ENCODE data around the gene TTYH2. TPM values are rescaled to one million over a fixed set of nuclear protein-coding genes. Genes with fewer than 3 reads are reported as not detected.
"Not testable (repeated sequence)": the region's sequence is repeated elsewhere in the genome, so short reads cannot be mapped to it uniquely, and the experiment has no call there.

Gene TTYH2
- polyA plus RNA-seq, 1 donor from 2014 or later: 2.5 TPM

DNA sequence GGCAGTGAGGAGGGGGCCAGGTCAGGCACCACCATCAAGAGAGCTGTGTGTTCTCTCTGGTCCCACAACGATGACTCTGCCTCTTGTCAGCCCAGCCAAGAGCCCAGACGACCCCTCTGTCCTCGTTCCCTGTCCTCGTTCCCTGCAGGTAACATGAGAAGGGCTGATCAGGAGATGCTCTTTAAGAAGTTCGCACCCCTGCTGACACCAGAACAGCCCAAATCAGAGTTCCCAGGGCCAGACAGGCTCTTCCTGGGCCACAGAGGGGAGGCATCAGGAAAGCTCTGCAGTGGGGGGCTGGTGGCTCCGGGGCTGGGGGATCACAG lies 47.1 kb downstream of the TTYH2 start:
- TF ChIP-seq EZH2 (IDR thresholded peaks at IDR 0.05; ENCODE audit: borderline replicate concordance, insufficient read depth, low read length, poor library complexity, severe bottlenecking): no peak
- TF ChIP-seq SMC3 (conservative IDR thresholded peaks at IDR 0.05; ENCODE audit: poor library complexity): no peak
- TF ChIP-seq EP300 (conservative IDR thresholded peaks at IDR 0.05; ENCODE audit: poor library complexity, severe bottlenecking): no peak
- no peak for TF ChIP-seq POLR2AphosphoS5 (IDR thresholded peaks at IDR 0.05)
- H2AFZ ChIP-seq (ENCODE audit: low read depth, low read length): no peak overlapping the region
- no peaks in the 10 kb centered on the region for H3K27me3 ChIP-seq (ENCODE audit: insufficient read depth, low read depth, low read length)
- no peaks in the 10 kb centered on the region for H4K20me1 ChIP-seq (ENCODE audit: insufficient read depth)
- H3K9me3 ChIP-seq (ENCODE audit: low read length): no peaks in the 10 kb centered on the region
- no peak overlapping the region for H3K4me3 ChIP-seq (ENCODE audit: low read length)
- H3K9me2 ChIP-seq (ENCODE audit: insufficient read depth, low read length): no peaks in the 10 kb centered on the region
- H3K4me2 ChIP-seq (ENCODE audit: low read length): no peak overlapping the region
- no peaks in the 10 kb centered on the region for H3F3A ChIP-seq (ENCODE audit: insufficient read depth, low read length, poor library complexity, severe bottlenecking)
- no peaks in the 10 kb centered on the region for H3K36me3 ChIP-seq (ENCODE audit: insufficient read depth, low read length)
- no peaks in the 10 kb centered on the region for H3K79me2 ChIP-seq (replicated peaks; ENCODE audit: insufficient read depth, low read length)
- H3K9ac ChIP-seq (ENCODE audit: low read length): no peak overlapping the region
- no peak overlapping the region for H3K27ac ChIP-seq (ENCODE audit: low read length)

GRCh38 chr17:74262601-74263000 lies 49.2 kb downstream of the TTYH2 start:
- no peaks in the 10 kb centered on the region for H3K27me3 ChIP-seq (ENCODE audit: insufficient read depth, low read depth, low read length)
- no peak overlapping the region for H3K4me2 ChIP-seq (ENCODE audit: low read length)
- H3K79me2 ChIP-seq (replicated peaks; ENCODE audit: insufficient read depth, low read length): no peaks in the 10 kb centered on the region
- no peaks in the 10 kb centered on the region for H3K9me3 ChIP-seq (ENCODE audit: low read length)
- H3K4me3 ChIP-seq (ENCODE audit: low read length): no peak overlapping the region
- H2AFZ ChIP-seq (ENCODE audit: low read depth, low read length): no peak overlapping the region
- no peak overlapping the region for H3K9ac ChIP-seq (ENCODE audit: low read length)
- no peaks in the 10 kb centered on the region for H3K36me3 ChIP-seq (ENCODE audit: insufficient read depth, low read length)
- no peaks in the 10 kb centered on the region for H3K9me2 ChIP-seq (ENCODE audit: insufficient read depth, low read length)
- no peaks in the 10 kb centered on the region for H3F3A ChIP-seq (ENCODE audit: insufficient read depth, low read length, poor library complexity, severe bottlenecking)
- TF ChIP-seq EZH2 (IDR thresholded peaks at IDR 0.05; ENCODE audit: borderline replicate concordance, insufficient read depth, low read length, poor library complexity, severe bottlenecking) (no peak), TAF1 (IDR thresholded peaks at IDR 0.05; ENCODE audit: low read depth) (no peak), POLR2AphosphoS5 (IDR thresholded peaks at IDR 0.05) (no peak)
- TF ChIP-seq, protein P1, sequence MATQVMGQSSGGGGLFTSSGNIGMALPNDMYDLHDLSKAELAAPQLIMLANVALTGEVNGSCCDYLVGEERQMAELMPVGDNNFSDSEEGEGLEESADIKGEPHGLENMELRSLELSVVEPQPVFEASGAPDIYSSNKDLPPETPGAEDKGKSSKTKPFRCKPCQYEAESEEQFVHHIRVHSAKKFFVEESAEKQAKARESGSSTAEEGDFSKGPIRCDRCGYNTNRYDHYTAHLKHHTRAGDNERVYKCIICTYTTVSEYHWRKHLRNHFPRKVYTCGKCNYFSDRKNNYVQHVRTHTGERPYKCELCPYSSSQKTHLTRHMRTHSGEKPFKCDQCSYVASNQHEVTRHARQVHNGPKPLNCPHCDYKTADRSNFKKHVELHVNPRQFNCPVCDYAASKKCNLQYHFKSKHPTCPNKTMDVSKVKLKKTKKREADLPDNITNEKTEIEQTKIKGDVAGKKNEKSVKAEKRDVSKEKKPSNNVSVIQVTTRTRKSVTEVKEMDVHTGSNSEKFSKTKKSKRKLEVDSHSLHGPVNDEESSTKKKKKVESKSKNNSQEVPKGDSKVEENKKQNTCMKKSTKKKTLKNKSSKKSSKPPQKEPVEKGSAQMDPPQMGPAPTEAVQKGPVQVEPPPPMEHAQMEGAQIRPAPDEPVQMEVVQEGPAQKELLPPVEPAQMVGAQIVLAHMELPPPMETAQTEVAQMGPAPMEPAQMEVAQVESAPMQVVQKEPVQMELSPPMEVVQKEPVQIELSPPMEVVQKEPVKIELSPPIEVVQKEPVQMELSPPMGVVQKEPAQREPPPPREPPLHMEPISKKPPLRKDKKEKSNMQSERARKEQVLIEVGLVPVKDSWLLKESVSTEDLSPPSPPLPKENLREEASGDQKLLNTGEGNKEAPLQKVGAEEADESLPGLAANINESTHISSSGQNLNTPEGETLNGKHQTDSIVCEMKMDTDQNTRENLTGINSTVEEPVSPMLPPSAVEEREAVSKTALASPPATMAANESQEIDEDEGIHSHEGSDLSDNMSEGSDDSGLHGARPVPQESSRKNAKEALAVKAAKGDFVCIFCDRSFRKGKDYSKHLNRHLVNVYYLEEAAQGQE (IDR thresholded peaks at IDR 0.05; ENCODE audit: borderline replicate concordance): no peak
- no peak overlapping the region for H3K27ac ChIP-seq (ENCODE audit: low read length)
- H4K20me1 ChIP-seq (ENCODE audit: insufficient read depth): no peaks in the 10 kb centered on the region

DNA sequence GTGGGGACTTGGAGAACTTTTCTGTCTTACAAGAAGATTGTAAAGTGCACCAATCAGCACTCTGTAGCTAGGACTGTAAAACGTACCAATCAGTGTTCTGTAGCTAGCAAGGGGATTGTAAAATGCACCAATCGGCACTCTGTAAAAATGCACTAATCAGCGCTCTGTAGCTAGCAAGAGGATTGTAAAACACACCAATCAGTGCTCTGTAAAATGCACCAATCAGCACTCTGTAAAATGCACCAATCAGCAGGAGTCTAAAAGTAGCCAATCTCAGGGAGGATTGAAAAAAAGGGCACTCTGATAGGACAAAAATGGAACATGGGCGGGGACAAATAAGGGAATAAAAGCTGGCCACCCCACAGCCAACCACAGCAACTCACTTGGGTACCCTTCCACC lies 53.7 kb downstream of the TTYH2 start:
- H3K27ac ChIP-seq (ENCODE audit: low read length); H3K9me2 ChIP-seq (ENCODE audit: insufficient read depth, low read length); H3K79me2 ChIP-seq (replicated peaks; ENCODE audit: insufficient read depth, low read length); H3F3A ChIP-seq (ENCODE audit: insufficient read depth, low read length, poor library complexity, severe bottlenecking); H2AFZ ChIP-seq (ENCODE audit: low read depth, low read length); H3K9ac ChIP-seq (ENCODE audit: low read length); H3K36me3 ChIP-seq (ENCODE audit: insufficient read depth, low read length); H3K4me3 ChIP-seq (ENCODE audit: low read length); H3K9me3 ChIP-seq (ENCODE audit: low read length); H3K27me3 ChIP-seq (ENCODE audit: insufficient read depth, low read depth, low read length); H3K4me2 ChIP-seq (ENCODE audit: low read length); H4K20me1 ChIP-seq (ENCODE audit: insufficient read depth): not testable (repeated sequence)

DNA sequence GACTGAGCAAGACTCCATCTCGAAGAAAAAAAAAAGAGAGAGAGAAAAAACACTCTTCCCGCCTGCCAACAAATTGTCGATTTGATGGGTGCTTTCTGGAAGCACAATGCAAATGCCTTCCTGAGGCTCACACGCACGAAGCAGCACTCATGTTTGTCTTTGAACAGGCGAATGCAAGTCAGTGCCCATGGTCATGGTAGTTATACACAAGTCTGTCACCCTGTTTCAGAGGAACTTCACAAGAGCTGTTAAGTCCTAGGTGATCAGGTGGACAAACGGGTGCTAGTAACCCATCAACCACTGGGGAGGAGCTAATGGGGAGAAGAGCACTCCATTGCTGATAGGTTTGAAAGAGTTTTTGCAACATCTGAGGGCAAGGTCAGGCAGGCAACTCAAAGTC lies 54.2 kb downstream of the TTYH2 start:
- H2AFZ ChIP-seq (ENCODE audit: low read depth, low read length): no peak overlapping the region
- TF ChIP-seq RAD21 (conservative IDR thresholded peaks at IDR 0.05) (no peak), SMC3 (conservative IDR thresholded peaks at IDR 0.05; ENCODE audit: poor library complexity) (no peak), EP300 (conservative IDR thresholded peaks at IDR 0.05; ENCODE audit: poor library complexity, severe bottlenecking) (no peak), TAF1 (IDR thresholded peaks at IDR 0.05; ENCODE audit: low read depth) (no peak), MXI1 (conservative IDR thresholded peaks at IDR 0.05; ENCODE audit: poor library complexity, severe bottlenecking) (no peak), EZH2 (IDR thresholded peaks at IDR 0.05; ENCODE audit: borderline replicate concordance, insufficient read depth, low read length, poor library complexity, severe bottlenecking) (no peak)
- TF ChIP-seq, protein P2, sequence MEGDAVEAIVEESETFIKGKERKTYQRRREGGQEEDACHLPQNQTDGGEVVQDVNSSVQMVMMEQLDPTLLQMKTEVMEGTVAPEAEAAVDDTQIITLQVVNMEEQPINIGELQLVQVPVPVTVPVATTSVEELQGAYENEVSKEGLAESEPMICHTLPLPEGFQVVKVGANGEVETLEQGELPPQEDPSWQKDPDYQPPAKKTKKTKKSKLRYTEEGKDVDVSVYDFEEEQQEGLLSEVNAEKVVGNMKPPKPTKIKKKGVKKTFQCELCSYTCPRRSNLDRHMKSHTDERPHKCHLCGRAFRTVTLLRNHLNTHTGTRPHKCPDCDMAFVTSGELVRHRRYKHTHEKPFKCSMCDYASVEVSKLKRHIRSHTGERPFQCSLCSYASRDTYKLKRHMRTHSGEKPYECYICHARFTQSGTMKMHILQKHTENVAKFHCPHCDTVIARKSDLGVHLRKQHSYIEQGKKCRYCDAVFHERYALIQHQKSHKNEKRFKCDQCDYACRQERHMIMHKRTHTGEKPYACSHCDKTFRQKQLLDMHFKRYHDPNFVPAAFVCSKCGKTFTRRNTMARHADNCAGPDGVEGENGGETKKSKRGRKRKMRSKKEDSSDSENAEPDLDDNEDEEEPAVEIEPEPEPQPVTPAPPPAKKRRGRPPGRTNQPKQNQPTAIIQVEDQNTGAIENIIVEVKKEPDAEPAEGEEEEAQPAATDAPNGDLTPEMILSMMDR (IDR thresholded peaks at IDR 0.05; ENCODE audit: poor library complexity, severe bottlenecking): no peak
- TF ChIP-seq, protein P1 (IDR thresholded peaks at IDR 0.05; ENCODE audit: borderline replicate concordance): no peak
- no peaks in the 10 kb centered on the region for H3K9me2 ChIP-seq (ENCODE audit: insufficient read depth, low read length)
- no peaks in the 10 kb centered on the region for H3K27me3 ChIP-seq (ENCODE audit: insufficient read depth, low read depth, low read length)
- H3K79me2 ChIP-seq (replicated peaks; ENCODE audit: insufficient read depth, low read length): no peaks in the 10 kb centered on the region
- H4K20me1 ChIP-seq (ENCODE audit: insufficient read depth): no peaks in the 10 kb centered on the region
- no peak overlapping the region for H3K4me2 ChIP-seq (ENCODE audit: low read length)
- no peaks in the 10 kb centered on the region for H3K9me3 ChIP-seq (ENCODE audit: low read length)
- H3K36me3 ChIP-seq (ENCODE audit: insufficient read depth, low read length): no peaks in the 10 kb centered on the region
- H3K27ac ChIP-seq (ENCODE audit: low read length): no peak overlapping the region
- no peak overlapping the region for H3K4me3 ChIP-seq (ENCODE audit: low read length)
- no peak overlapping the region for H3K9ac ChIP-seq (ENCODE audit: low read length)
- no peaks in the 10 kb centered on the region for H3F3A ChIP-seq (ENCODE audit: insufficient read depth, low read length, poor library complexity, severe bottlenecking)
